ENCODE measurements around the gene SAMD13. TPM values are rescaled to one million over a fixed set of nuclear protein-coding genes. Genes with fewer than 3 reads are reported as not detected.

The SAMD13 gene
- total RNA-seq, 1 experiment from 2014 or later: 2.2 TPM

- ChIA-PET POLR2A (no interaction called here), CTCF (no interaction called here)
- intact Hi-C loops (cut with micrococcal nuclease; ENCODE audit: unreplicated experiment): no loop called here
- Histone ChIP-seq H3K9me3 (ENCODE audit: control insufficient read depth, insufficient read depth, low read depth, low read length) (no peaks in the 10 kb centered on the region), H3K4me1 (ENCODE audit: control insufficient read depth, insufficient read depth, low read length) (no peaks in the 10 kb centered on the region; the same call in 1 of the 2 replicates), H3K27me3 (ENCODE audit: control insufficient read depth, insufficient read depth, low read length) (no peaks in the 10 kb centered on the region), H3K36me3 (ENCODE audit: control insufficient read depth, insufficient read depth, low read length) (no peaks in the 10 kb centered on the region), H3K27ac (ENCODE audit: low read length) (no peak overlapping the region), H3K4me3 (ENCODE audit: low read depth in 2 of 2, low read length in 2 of 2) (no peak overlapping the region)
- in situ Hi-C loops (cut with HindIII; ENCODE audit: low pct_unique_long_range_greater_than_20kb, low sequenced_read_pairs): no loop called here
- no TSS peak for BruUV-seq (replicated peaks)
- DNase-seq (ENCODE audit: low read depth, low spot score): no peak
- TF ChIP-seq, protein P1, sequence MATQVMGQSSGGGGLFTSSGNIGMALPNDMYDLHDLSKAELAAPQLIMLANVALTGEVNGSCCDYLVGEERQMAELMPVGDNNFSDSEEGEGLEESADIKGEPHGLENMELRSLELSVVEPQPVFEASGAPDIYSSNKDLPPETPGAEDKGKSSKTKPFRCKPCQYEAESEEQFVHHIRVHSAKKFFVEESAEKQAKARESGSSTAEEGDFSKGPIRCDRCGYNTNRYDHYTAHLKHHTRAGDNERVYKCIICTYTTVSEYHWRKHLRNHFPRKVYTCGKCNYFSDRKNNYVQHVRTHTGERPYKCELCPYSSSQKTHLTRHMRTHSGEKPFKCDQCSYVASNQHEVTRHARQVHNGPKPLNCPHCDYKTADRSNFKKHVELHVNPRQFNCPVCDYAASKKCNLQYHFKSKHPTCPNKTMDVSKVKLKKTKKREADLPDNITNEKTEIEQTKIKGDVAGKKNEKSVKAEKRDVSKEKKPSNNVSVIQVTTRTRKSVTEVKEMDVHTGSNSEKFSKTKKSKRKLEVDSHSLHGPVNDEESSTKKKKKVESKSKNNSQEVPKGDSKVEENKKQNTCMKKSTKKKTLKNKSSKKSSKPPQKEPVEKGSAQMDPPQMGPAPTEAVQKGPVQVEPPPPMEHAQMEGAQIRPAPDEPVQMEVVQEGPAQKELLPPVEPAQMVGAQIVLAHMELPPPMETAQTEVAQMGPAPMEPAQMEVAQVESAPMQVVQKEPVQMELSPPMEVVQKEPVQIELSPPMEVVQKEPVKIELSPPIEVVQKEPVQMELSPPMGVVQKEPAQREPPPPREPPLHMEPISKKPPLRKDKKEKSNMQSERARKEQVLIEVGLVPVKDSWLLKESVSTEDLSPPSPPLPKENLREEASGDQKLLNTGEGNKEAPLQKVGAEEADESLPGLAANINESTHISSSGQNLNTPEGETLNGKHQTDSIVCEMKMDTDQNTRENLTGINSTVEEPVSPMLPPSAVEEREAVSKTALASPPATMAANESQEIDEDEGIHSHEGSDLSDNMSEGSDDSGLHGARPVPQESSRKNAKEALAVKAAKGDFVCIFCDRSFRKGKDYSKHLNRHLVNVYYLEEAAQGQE (IDR thresholded peaks at IDR 0.05; ENCODE audit: insufficient read depth in 1 of 2, low read depth in 2 of 2, low read length in 1 of 2): no peak
- no peak for TF ChIP-seq SIN3A (IDR thresholded peaks at IDR 0.05; ENCODE audit: borderline replicate concordance, insufficient read depth, low read depth, low read length)
- no peak for TF ChIP-seq TCF7L2 (IDR thresholded peaks at IDR 0.05; ENCODE audit: low read depth, low read length)
- no peak for TF ChIP-seq POLR2AphosphoS5 (IDR thresholded peaks at IDR 0.05; ENCODE audit: low read depth, low read length)
- TF ChIP-seq, protein P2, sequence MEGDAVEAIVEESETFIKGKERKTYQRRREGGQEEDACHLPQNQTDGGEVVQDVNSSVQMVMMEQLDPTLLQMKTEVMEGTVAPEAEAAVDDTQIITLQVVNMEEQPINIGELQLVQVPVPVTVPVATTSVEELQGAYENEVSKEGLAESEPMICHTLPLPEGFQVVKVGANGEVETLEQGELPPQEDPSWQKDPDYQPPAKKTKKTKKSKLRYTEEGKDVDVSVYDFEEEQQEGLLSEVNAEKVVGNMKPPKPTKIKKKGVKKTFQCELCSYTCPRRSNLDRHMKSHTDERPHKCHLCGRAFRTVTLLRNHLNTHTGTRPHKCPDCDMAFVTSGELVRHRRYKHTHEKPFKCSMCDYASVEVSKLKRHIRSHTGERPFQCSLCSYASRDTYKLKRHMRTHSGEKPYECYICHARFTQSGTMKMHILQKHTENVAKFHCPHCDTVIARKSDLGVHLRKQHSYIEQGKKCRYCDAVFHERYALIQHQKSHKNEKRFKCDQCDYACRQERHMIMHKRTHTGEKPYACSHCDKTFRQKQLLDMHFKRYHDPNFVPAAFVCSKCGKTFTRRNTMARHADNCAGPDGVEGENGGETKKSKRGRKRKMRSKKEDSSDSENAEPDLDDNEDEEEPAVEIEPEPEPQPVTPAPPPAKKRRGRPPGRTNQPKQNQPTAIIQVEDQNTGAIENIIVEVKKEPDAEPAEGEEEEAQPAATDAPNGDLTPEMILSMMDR (IDR thresholded peaks at IDR 0.05): no peak
- ATAC-seq: no peak
Measured at GRCh38 chr1:84347271-84347931, 45.9 kb downstream of the SAMD13 start.

DNA sequence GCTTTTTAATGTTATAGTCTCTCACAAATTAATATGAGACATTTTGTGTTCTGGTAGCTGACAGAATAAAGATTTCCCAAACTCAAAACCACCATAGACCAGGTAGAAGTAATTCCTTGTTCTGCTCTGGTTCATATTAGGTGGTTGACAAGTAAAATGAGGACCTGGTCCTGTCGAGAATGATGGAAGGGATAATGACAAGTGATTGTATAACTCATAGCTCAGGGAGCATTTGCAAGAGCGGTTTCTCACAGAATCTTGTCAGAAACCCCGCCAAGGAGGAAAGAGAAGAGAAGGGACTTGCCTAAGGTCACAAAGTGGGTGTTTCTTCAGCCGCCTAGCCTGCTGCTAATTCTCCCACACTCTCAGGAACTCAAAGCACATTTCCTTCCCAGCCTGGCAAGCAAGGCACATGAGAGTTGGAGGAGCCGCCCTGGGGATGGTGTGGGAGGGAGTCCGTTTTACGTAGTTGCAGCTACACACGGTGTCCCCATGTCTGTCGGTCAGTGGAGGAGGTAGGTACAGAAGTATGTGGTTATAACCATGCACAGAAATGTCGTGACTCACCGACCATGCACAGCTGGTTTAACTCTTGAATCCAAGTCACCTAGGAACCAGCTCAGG is 46.5 kb downstream of the SAMD13 start:
- Histone ChIP-seq H3K9me3 (ENCODE audit: control insufficient read depth, insufficient read depth, low read depth, low read length) (no peaks in the 10 kb centered on the region), H3K4me1 (ENCODE audit: control insufficient read depth, insufficient read depth, low read length) (no peaks in the 10 kb centered on the region; the same call in 1 of the 2 replicates), H3K27me3 (ENCODE audit: control insufficient read depth, insufficient read depth, low read length) (no peaks in the 10 kb centered on the region), H3K36me3 (ENCODE audit: control insufficient read depth, insufficient read depth, low read length) (no peaks in the 10 kb centered on the region), H3K4me3 (ENCODE audit: low read depth in 2 of 2, low read length in 2 of 2) (no peak overlapping the region), H3K27ac (ENCODE audit: low read length) (no peak overlapping the region)
- ChIA-PET CTCF (no interaction called here), POLR2A (no interaction called here)
- intact Hi-C loops (cut with micrococcal nuclease; ENCODE audit: unreplicated experiment): no loop called here
- no TSS peak for BruUV-seq (replicated peaks)
- DNase-seq (ENCODE audit: low read depth, low spot score) (no peak), ATAC-seq (peak; percentile 54)
- in situ Hi-C loops (cut with HindIII; ENCODE audit: low pct_unique_long_range_greater_than_20kb, low sequenced_read_pairs): no loop called here
- TF ChIP-seq, protein P2 (IDR thresholded peaks at IDR 0.05): no peak
- TF ChIP-seq SIN3A (IDR thresholded peaks at IDR 0.05; ENCODE audit: borderline replicate concordance, insufficient read depth, low read depth, low read length): no peak
- no peak for TF ChIP-seq POLR2AphosphoS5 (IDR thresholded peaks at IDR 0.05; ENCODE audit: low read depth, low read length)
- TF ChIP-seq, protein P1 (IDR thresholded peaks at IDR 0.05; ENCODE audit: insufficient read depth in 1 of 2, low read depth in 2 of 2, low read length in 1 of 2): no peak
- TF ChIP-seq TCF7L2 (IDR thresholded peaks at IDR 0.05; ENCODE audit: low read depth, low read length): no peak

All from Panc1 (cell line).